Stimulated activated CD4-positive, alpha-beta T cell treated with anti-CD3 and anti-CD28 coated beads, Interleukin-15, amount 100 ng/mL, for 24 hours (primary cell): Measurements from ENCODE around the gene FAM20B.
"Not testable (repeated sequence)": the region's sequence is repeated elsewhere in the genome, so short reads cannot be mapped to it uniquely, and the experiment has no call there.

Source experiments
- DNase-seq: peaks from one replicate; pipeline ENCODE4 v3.0.0-alpha.2; 2020

FAM20B gene, protein sequence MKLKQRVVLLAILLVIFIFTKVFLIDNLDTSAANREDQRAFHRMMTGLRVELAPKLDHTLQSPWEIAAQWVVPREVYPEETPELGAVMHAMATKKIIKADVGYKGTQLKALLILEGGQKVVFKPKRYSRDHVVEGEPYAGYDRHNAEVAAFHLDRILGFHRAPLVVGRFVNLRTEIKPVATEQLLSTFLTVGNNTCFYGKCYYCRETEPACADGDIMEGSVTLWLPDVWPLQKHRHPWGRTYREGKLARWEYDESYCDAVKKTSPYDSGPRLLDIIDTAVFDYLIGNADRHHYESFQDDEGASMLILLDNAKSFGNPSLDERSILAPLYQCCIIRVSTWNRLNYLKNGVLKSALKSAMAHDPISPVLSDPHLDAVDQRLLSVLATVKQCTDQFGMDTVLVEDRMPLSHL

DNA sequence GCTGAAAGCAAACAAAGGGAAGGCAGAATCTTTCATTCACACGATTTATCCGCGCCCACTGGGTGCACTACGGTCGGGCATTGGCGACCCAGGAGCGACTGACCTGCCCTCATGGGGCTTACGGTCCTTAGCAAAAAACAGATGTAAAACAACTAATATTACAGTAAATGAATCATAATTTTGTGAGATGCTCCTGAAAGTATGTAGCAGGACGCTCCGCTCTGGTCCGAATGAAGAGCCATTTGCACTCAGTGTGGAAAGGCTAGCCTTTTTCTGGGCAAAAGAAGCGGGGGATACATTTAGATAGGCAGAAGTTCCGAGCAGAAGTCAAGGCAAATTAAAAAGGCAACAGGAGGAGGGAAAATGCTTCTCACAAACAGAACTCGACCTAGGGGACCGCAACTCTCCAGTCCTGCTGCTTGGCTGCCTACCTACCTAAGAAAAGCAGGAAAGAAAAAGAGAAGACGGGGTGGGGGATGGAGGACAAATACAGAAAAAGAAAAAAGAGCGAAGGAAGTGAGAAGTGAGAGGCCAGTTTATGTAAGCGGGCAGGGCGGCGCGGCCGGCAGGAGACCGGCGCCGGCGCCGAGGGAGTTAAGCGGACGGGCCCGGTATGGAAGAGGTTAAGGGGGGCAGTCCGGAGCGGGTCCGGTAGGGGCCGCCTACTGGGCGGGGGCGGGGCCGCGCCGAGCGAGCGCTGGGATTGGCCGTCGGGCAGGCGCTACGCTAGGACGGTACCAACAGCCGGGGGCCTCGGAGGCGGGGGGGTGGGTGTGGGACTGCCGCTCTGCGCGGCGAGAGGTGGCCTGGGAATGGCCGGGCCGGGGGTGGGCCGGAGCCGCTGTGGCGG, at the start of gene FAM20B:
Gene FAM20B, plus strand, starts transcription at position 770 of the 850 bp plus-strand sequence. CDS start 17,954 bp downstream, outside the sequence.
- DNase-seq, result peak; percentile 94

DNA sequence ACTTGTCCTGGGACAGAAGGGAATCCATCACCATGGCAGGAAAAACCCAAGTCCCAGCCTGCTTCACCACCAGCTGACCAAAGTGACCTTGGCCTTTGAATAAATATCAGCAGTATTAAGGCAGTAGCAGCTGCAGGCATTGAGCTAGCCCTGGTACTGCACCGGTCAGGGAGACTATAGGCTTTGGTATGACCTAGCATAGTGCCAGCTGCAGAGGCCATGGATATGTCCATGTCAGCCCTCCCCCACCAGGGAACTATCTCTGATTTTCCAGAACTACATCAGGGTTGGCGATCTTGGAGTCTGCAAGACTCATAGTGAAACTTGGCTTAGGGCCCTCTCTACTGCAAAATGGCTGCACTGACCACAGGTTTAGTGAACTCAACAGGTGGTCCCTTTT, 49.2 kb upstream of the FAM20B start:
- DNase-seq, result no peak

GRCh38 chr1:178986204-178986603, 39.5 kb upstream of the FAM20B start:
- no peak for DNase-seq

- not testable (repeated sequence) for DNase-seq
Measured at GRCh38 chr1:178988198-178988597, 37.5 kb upstream of the FAM20B start.

GRCh38 chr1:178993559-178993958, 32.1 kb upstream of the FAM20B start:
- no peak for DNase-seq

DNA sequence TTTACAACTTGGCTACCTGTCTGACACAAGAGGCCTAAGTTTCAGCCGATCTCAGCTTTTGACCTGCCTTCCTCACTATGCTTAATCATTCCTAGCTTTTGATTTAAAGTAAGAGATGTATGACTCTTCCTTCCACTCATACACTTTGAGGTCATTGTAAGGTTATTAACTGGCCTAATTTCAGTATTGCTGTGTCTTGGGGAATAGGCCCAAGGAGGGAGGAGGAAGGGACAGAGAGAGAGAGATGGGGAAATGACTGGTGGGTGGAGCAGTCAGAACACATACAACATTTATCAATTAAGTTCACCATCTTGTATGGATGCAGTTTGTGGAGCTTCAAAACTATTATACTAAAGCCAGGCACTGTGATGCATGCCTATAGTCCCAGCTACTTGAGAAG, 28.3 kb upstream of the FAM20B start:
- no peak for DNase-seq

DNA sequence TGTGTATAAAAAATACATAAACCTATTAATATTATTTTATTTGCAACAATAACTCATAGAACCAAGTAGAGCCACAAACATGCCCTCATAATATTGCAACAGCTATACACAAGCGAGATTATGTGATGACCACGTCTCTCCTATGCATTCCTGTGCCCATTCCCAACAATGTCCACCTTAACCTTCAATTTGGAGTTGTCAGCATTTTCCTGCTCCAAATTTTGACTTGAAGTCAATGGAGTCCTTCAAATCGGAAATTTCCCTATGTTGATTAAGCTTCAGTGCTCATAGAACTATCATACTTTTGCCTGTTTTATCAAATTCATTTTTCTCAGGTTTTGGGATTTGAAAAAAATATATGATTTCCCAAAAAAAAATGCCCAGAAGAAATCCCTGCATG, 27.4 kb upstream of the FAM20B start:
- DNase-seq, result no peak

DNA sequence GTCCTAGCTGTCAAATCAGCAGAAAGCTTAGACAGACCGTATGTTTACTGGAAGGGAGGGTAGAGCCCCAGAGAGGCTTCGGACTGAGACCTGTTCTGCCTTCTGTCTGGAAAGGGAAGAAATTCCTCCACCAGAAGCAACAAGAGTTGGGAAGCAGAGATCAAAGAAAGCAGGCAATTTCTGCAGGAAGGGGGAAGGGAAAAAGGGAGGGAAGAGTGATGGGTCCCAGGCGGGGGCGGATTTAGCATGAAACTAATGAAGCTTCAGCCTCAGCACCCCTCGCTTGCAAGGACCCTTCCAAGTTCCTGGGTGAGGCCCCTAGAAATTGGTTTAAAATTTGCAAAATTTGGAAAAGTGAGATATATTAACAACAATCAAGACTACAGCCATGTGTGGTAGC, 26.6 kb upstream of the FAM20B start:
- DNase-seq, result no peak

- DNase-seq, result no peak
Measured at GRCh38 chr1:179001451-179001850, 24.2 kb upstream of the FAM20B start.

DNA sequence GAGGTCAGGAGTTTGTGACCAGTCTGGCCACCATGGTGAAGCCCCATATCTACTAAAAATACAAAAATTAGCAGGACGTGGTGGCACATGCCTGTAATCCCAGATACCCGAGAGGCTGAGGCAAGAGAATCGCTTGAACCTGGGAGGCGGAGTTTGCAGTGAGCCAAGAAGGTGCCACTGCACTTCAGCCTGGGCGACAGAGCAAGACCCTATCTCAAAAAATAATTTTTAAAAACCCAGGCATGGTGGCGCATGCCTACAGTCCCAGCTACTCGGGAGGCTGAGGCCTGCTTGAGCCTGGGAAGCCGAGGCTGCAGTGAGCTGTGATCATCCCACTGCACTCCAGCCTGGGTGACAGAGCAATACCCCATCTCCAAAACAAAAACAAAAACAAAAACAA, 23.6 kb upstream of the FAM20B start:
- not testable (repeated sequence) for DNase-seq

GRCh38 chr1:179002552-179003345, 22.9 kb upstream of the FAM20B start:
- peak; percentile 79 for DNase-seq

DNA sequence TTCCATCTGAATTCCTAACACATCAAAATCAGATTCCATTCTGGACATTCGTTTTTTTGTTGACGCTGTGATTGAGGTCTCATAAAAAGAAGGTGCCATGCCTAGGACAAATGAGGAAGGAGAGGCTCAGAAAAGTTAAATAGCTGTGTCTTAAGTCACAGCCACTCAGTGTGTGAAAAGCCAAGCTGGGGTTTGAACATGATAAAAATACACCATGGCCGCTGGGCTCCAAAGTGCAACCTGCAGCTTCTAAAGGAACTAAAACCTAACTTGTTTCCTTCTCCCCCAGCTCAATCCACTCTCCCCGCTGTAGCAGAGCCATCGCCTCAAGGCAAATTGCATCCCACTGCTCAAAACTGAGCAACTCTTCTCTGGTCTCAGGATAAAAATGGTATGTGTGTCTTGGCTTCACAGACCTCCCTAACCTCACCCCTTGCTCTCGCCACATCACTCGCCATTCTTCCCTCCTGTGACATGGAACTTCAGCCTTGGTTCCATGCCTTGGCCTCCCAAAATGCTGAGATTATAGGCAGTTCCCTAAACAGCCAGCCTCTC, 22.1 kb upstream of the FAM20B start:
- no peak for DNase-seq

- DNase-seq, result no peak
Measured at GRCh38 chr1:179007233-179007632, 18.5 kb upstream of the FAM20B start.

DNA sequence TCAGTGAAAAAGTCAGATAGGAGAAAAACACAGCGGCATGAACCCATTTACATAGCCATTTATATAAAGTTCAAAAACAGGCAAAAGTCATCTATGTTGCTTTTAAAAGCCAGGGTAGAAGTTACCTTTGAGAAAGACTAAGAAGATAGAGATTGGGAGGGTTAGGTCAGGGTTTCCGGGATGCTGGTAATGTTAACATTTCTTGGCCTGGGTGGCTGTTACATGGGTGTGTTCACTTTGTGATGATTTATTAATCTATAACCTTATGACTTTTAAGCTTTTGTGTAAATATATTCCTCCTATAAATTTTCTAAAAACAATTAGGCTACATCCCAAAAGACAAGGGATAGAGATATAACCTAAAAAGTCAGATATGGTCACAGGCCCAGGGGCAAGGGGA, 15.0 kb upstream of the FAM20B start:
- DNase-seq, result no peak

- no peak for DNase-seq
Measured at GRCh38 chr1:179012038-179012437, 13.7 kb upstream of the FAM20B start.

GRCh38 chr1:179014123-179014522, 11.6 kb upstream of the FAM20B start:
- DNase-seq, result no peak

GRCh38 chr1:179015396-179015795, 10.3 kb upstream of the FAM20B start:
- DNase-seq, result no peak

DNA sequence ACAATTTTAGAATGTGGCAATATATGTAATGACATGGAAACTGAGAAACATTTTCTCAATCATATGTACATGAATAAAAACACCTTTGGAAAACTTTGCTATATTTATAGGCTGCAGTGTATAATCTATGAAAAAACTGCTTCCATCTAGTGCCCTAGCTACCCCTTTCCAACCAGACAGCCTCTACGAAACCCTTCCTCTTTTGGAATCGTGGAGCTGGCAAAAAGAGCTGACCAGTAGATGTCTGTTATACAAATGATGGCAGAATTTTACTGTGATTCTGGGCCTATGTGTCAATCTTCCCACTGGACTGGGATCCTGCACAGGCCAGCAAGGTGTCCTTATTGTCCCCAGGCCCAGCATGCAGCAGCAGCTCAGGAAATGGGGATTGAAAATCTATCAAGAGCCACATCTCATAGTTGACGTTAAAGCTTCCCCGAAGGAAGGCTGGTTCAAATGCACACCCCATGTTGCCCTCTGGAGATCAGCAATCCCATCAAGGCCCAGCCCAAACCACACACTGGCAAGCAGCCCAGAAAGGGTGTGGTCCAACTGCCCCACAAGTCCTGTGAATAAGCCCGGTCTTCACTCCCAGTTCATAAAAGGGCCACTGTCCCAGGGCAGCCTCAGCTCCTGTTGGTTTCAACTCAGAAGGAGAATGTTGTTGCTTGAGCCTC, 8.8 kb upstream of the FAM20B start:
- no peak for DNase-seq

GRCh38 chr1:179017383-179018326, 8.0 kb upstream of the FAM20B start:
- DNase-seq, result no peak

DNA sequence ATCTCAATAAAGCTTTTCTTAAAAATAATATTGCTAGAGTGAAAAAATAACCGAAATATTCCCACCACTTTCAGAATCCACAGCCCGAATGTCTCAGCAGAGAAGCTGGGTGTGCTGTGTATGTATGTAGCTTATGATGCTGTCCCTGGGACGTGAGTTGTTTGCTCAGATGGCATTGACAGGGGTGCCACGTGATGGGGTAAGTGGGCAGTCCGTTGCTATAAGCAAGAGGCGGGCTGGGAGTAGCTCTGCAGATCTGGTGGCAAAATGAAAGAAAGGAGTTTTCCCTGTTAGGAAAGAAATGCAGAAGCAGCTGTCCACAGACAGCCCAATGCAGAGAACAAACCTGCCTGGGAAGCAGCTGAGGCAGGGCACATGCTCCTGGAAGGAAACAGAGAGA, 3.8 kb upstream of the FAM20B start:
- no peak for DNase-seq
